Uterus (tissue), 4 donors: ENCODE results near the gene DNASE1L1. TPM values are rescaled to one million over a fixed set of nuclear protein-coding genes. Genes with fewer than 3 reads are reported as not detected.

Source experiments
- DNase-seq, 2 donors: peaks; one replicate each; pipeline ENCODE4 v3.0.0-alpha.2; 2019 to 2020
- H3K27ac ChIP-seq, 2 donors: fragments of 200-600 bp; sonication (generic); 1 replicate in 1 of 2; 2 replicates in 1 of 2; pipeline ENCODE4 v1.5.1; 2016 to 2018
- H3K27me3 ChIP-seq, 2 donors: fragments of 200-600 bp; sonication (generic); one replicate each; pipeline ENCODE4 v1.5.1; 2018 to 2019; ENCODE audit warnings: control low read depth in 1 of 2
- H3K36me3 ChIP-seq, 2 donors: fragments of 200-600 bp; sonication (generic); one replicate each; pipeline ENCODE4 v1.5.1; 2019; ENCODE audit warnings: control low read depth in 1 of 2
- H3K4me1 ChIP-seq, 2 donors: fragments of 200-600 bp; sonication (generic); one replicate each; pipeline ENCODE4 v1.5.1; 2018 to 2019; ENCODE audit warnings: control low read depth in 1 of 2
- H3K4me3 ChIP-seq, 2 donors: fragments of 200-600 bp; sonication (generic); 1 replicate in 1 of 2; 2 replicates in 1 of 2; pipeline ENCODE4 v1.5.1; 2018 to 2019; ENCODE audit warnings: mild to moderate bottlenecking in 1 of 2
- H3K9me3 ChIP-seq, 2 donors: fragments of 200-600 bp; sonication (generic); one replicate each; pipeline ENCODE4 v1.5.1; 2019; ENCODE audit warnings: control low read depth in 1 of 2
- CTCF ChIP-seq, 4 experiments: fragments of 200-600 bp in 2 of 4; fragments of 450-650 bp in 2 of 4; sonication (generic) in 2 of 4; IDR thresholded peaks; one replicate each; pipeline ENCODE4 v1.5.1; 2016 to 2019; ENCODE audit warnings: antibody characterized with exemption in 4 of 4, mild to moderate bottlenecking in 2 of 4, moderate library complexity in 1 of 4
- POLR2A ChIP-seq, 2 donors: fragments of 450-650 bp; IDR thresholded peaks; one replicate each; pipeline ENCODE4 v1.6.1; 2016; ENCODE audit warnings: antibody characterized with exemption in 2 of 2, mild to moderate bottlenecking in 1 of 2, moderate library complexity in 1 of 2
- intact Hi-C: fragments of 100-400 bp; cut with DNase I; formaldehyde crosslinking; loops from one replicate; pipeline ENCODE4 v1.15.1; 2023; ENCODE audit warnings: low total_unique reads
- total RNA-seq, 4 donors: library from RNA; depleted of rRNA in 3 of 4; stranded (reverse); fragments of >200 nt in 3 of 4; gene quantifications; one replicate each; pipeline versions ENCODE4 v1.1.0 to v1.2.4, GENCODE V29; 2014 to 2023
- donor health status: DM: yes; HTN: yes; CAD: no.

DNASE1L1 gene
- total RNA-seq, 4 donors from 2014 or later: 10.2 to 31.8 (median 21.2) TPM

GRCh38 chrX:154431341-154431740 lies 22.3 kb upstream of the DNASE1L1 start:
- Histone ChIP-seq H3K4me1 (no peaks in the 10 kb centered on the region), H3K36me3 (no peaks in the 10 kb centered on the region), H3K27me3 (no peaks in the 10 kb centered on the region), H3K9me3 (no peaks in the 10 kb centered on the region), H3K27ac (no peak overlapping the region), H3K4me3 (no peak overlapping the region)
- intact Hi-C loops: no loop called here
- TF ChIP-seq CTCF (IDR thresholded peaks at IDR 0.05) (no peak), POLR2A (IDR thresholded peaks at IDR 0.05) (no peak)
- DNase-seq: no peak

- H3K27ac ChIP-seq: no peak overlapping the region
- no peak overlapping the region for H3K4me3 ChIP-seq
- DNase-seq: no peak
- TF ChIP-seq CTCF (IDR thresholded peaks at IDR 0.05): no peak
- TF ChIP-seq POLR2A (IDR thresholded peaks at IDR 0.05): no peak
- H3K27me3 ChIP-seq: no peaks in the 10 kb centered on the region
- H3K4me1 ChIP-seq: no peaks in the 10 kb centered on the region
- no peaks in the 10 kb centered on the region for H3K36me3 ChIP-seq
- no peaks in the 10 kb centered on the region for H3K9me3 ChIP-seq
- intact Hi-C loops: no loop called here
Observed at GRCh38 chrX:154430916-154431315, 21.9 kb upstream of the DNASE1L1 start.

- Histone ChIP-seq H3K4me3 (no peak overlapping the region), H3K27me3 (no peaks in the 10 kb centered on the region), H3K27ac (no peak overlapping the region), H3K9me3 (no peaks in the 10 kb centered on the region), H3K36me3 (no peaks in the 10 kb centered on the region), H3K4me1 (no peaks in the 10 kb centered on the region)
- TF ChIP-seq POLR2A (IDR thresholded peaks at IDR 0.05) (no peak), CTCF (IDR thresholded peaks at IDR 0.05) (no peak)
- no peak for DNase-seq
- intact Hi-C loops: no loop called here
Observed at GRCh38 chrX:154430479-154430878, 21.4 kb upstream of the DNASE1L1 start.

GRCh38 chrX:154429711-154430110 lies 20.7 kb upstream of the DNASE1L1 start:
- Histone ChIP-seq H3K27ac (no peak overlapping the region), H3K27me3 (no peaks in the 10 kb centered on the region), H3K9me3 (no peaks in the 10 kb centered on the region), H3K36me3 (no peaks in the 10 kb centered on the region), H3K4me1 (no peaks in the 10 kb centered on the region), H3K4me3 (no peak overlapping the region)
- intact Hi-C loops: no loop called here
- no peak for DNase-seq
- TF ChIP-seq CTCF (IDR thresholded peaks at IDR 0.05): no peak
- TF ChIP-seq POLR2A (IDR thresholded peaks at IDR 0.05): no peak

- H3K27me3 ChIP-seq: no peaks in the 10 kb centered on the region
- peak; percentile 91 to 93 for DNase-seq
- H3K9me3 ChIP-seq: no peaks in the 10 kb centered on the region
- no peaks in the 10 kb centered on the region for H3K36me3 ChIP-seq
- peak within 1 kb of the TSS; percentile 22 to 51 for H3K4me3 ChIP-seq
- no peaks in the 10 kb centered on the region for H3K4me1 ChIP-seq
- TF ChIP-seq POLR2A (IDR thresholded peaks at IDR 0.05) (peak; percentile 66 to 77), CTCF (IDR thresholded peaks at IDR 0.05) (no peak)
- H3K27ac ChIP-seq: peak within 1 kb of the TSS; percentile 50 to 79
- intact Hi-C loops: no loop called here
Observed at GRCh38 chrX:154428176-154429171, 19.4 kb upstream of the DNASE1L1 start, which contains the start of gene ATP6AP1. Gene ATP6AP1, plus strand, starts transcription at chrX:154428677. Its CDS starts 16 bp downstream, at chrX:154428693.
